Retinal pigment epithelial cell (primary cell): ENCODE data around the gene BCAR3.
A peak's percentile ranks its signal among the peaks of the same experiment; 100 is the strongest.

ENCODE experiments used
- DNase-seq: peaks from one replicate; pipeline ENCODE4 v3.0.0-alpha.2; 2010; ENCODE audit warnings: low read depth
- H3K4me3 ChIP-seq: 2 replicates; pipeline ENCODE4 v1.5.1; 2011; ENCODE audit warnings: mild to moderate bottlenecking, low read length, control low read depth, moderate library complexity
- CTCF ChIP-seq: conservative IDR thresholded peaks from 2 replicates; pipeline ENCODE4 v1.5.1; 2011; ENCODE audit warnings: low read depth, low read length, control low read depth, inconsistent platforms

Gene BCAR3

GRCh38 chr1:93715529-93716126 lies 34.0 kb upstream of the BCAR3 start:
- H3K4me3 ChIP-seq = no peak overlapping the region
- DNase-seq = no peak
- TF ChIP-seq CTCF = no peak

GRCh38 chr1:93714356-93714755 lies 32.7 kb upstream of the BCAR3 start:
- H3K4me3 ChIP-seq = no peak overlapping the region
- no peak for TF ChIP-seq CTCF
- DNase-seq = peak; percentile 73

GRCh38 chr1:93713341-93713740 lies 31.7 kb upstream of the BCAR3 start:
- no peak for TF ChIP-seq CTCF
- no peak overlapping the region for H3K4me3 ChIP-seq
- DNase-seq = no peak

- no peak for TF ChIP-seq CTCF
- H3K4me3 ChIP-seq = no peak overlapping the region
- no peak for DNase-seq
Measured at GRCh38 chr1:93712741-93713140, 31.1 kb upstream of the BCAR3 start.

- H3K4me3 ChIP-seq = no peak overlapping the region
- DNase-seq = no peak
- no peak for TF ChIP-seq CTCF
Measured at GRCh38 chr1:93710499-93711453, 29.1 kb upstream of the BCAR3 start.

- no peak for TF ChIP-seq CTCF
- DNase-seq = no peak
- H3K4me3 ChIP-seq = no peak overlapping the region
Measured at GRCh38 chr1:93708734-93709481, 27.3 kb upstream of the BCAR3 start.
